Liver (tissue), 9 donors: ENCODE data around the gene NAXD. TPM values are rescaled to one million over a fixed set of nuclear protein-coding genes. Genes with fewer than 3 reads are reported as not detected.

ENCODE experiments used
- DNase-seq: peaks from one replicate; pipeline ENCODE4 v3.0.0-alpha.2; 2017; ENCODE audit warnings: low spot score
- H3K27ac ChIP-seq, 2 donors: one replicate each; pipeline ENCODE4 v1.7.0; 2013; ENCODE audit warnings: inconsistent platforms in 2 of 2, low read length in 2 of 2, control low read depth in 1 of 2, low read depth in 1 of 2, mild to moderate bottlenecking in 1 of 2
- H3K27me3 ChIP-seq, 4 donors: one replicate each; pipeline versions ENCODE4 v1.6.1 to v1.7.0; 2013; ENCODE audit warnings: low read length in 3 of 4, inconsistent platforms in 1 of 4, mild to moderate bottlenecking in 1 of 4, moderate library complexity in 1 of 4; ENCODE audit not compliant: control insufficient read depth in 4 of 4, insufficient read depth in 4 of 4
- H3K36me3 ChIP-seq, 4 donors: one replicate each; pipeline versions ENCODE4 v1.6.1 to v1.7.0; 2013; ENCODE audit warnings: low read length in 3 of 4, mild to moderate bottlenecking in 3 of 4, low read depth in 1 of 4, moderate library complexity in 1 of 4; ENCODE audit not compliant: control insufficient read depth in 4 of 4, insufficient read depth in 3 of 4
- H3K4me1 ChIP-seq, 4 donors: one replicate each; pipeline versions ENCODE4 v1.6.1 to v1.7.0; 2013; ENCODE audit warnings: low read length in 3 of 4, mild to moderate bottlenecking in 3 of 4, moderate library complexity in 1 of 4; ENCODE audit not compliant: control insufficient read depth in 4 of 4, insufficient read depth in 4 of 4
- H3K4me3 ChIP-seq, 3 donors: one replicate each; pipeline versions ENCODE4 v1.6.1 to v1.7.0; 2013; ENCODE audit warnings: low read length in 3 of 3, control low read depth in 1 of 3, low read depth in 1 of 3, mild to moderate bottlenecking in 1 of 3
- H3K9ac ChIP-seq, 2 donors: one replicate each; pipeline ENCODE4 v1.7.0; 2013; ENCODE audit warnings: low read length in 2 of 2, mild to moderate bottlenecking in 2 of 2, moderate library complexity in 2 of 2, control low read depth in 1 of 2, low read depth in 1 of 2
- H3K9me3 ChIP-seq, 4 donors: one replicate each; pipeline versions ENCODE4 v1.6.1 to v1.7.0; 2013; ENCODE audit warnings: low read length in 3 of 4; ENCODE audit not compliant: control insufficient read depth in 4 of 4
- EGR1 ChIP-seq, 2 donors: IDR thresholded peaks; 2 replicates each; pipeline ENCODE4 v1.6.1; 2016 to 2018; ENCODE audit warnings: antibody characterized with exemption in 2 of 2, low read depth in 2 of 2
- FOXA1 ChIP-seq: IDR thresholded peaks from 2 replicates; pipeline ENCODE4 v1.6.1; 2016; ENCODE audit warnings: antibody characterized with exemption
- GABPA ChIP-seq, 2 donors: IDR thresholded peaks in 1 of 2; conservative IDR thresholded peaks in 1 of 2; 2 replicates each; pipeline ENCODE4 v1.6.1; 2016; ENCODE audit warnings: antibody characterized with exemption in 2 of 2, mild to moderate bottlenecking in 1 of 2, moderate library complexity in 1 of 2
- HNF4A ChIP-seq, 2 donors: conservative IDR thresholded peaks; 2 replicates each; pipeline ENCODE4 v1.6.1; 2016; ENCODE audit warnings: antibody characterized with exemption in 2 of 2, mild to moderate bottlenecking in 2 of 2
- JUND ChIP-seq, 2 donors: IDR thresholded peaks; 2 replicates each; pipeline ENCODE4 v1.6.1; 2016; ENCODE audit warnings: antibody characterized with exemption in 2 of 2
- MAX ChIP-seq: IDR thresholded peaks from 2 replicates; pipeline ENCODE4 v1.6.1; 2016; ENCODE audit warnings: antibody characterized with exemption
- NR2F2 ChIP-seq: IDR thresholded peaks from 2 replicates; pipeline ENCODE4 v1.6.1; 2016; ENCODE audit warnings: antibody characterized with exemption
- RAD21 ChIP-seq, 2 donors: IDR thresholded peaks; 2 replicates each; pipeline ENCODE4 v1.6.1; 2016; ENCODE audit warnings: antibody characterized with exemption in 2 of 2, mild to moderate bottlenecking in 2 of 2
- REST ChIP-seq: IDR thresholded peaks from 2 replicates; pipeline ENCODE4 v1.6.1; 2016; ENCODE audit warnings: antibody characterized with exemption, mild to moderate bottlenecking
- RXRA ChIP-seq, 2 donors: IDR thresholded peaks; 2 replicates each; pipeline ENCODE4 v1.6.1; 2017 to 2018; ENCODE audit warnings: antibody characterized with exemption in 2 of 2, mild to moderate bottlenecking in 1 of 2
- TAF1 ChIP-seq: conservative IDR thresholded peaks from 2 replicates; pipeline ENCODE4 v1.6.1; 2016; ENCODE audit warnings: antibody characterized with exemption, mild to moderate bottlenecking
- YY1 ChIP-seq: IDR thresholded peaks from 2 replicates; pipeline ENCODE4 v1.6.1; 2016; ENCODE audit warnings: antibody characterized with exemption, mild to moderate bottlenecking
- WGBS: extraction: QIAGEN DNeasy Blood & Tissue Kit; methylation state at CpG from one replicate; pipeline ENCODE4 v1.1.7; 2013; 5-methylcytosine and 5-hydroxymethylcytosine counted together
- polyA plus RNA-seq, 2 donors: library from polyadenylated mRNA; stranded (reverse) in 1 of 2; unstranded in 1 of 2; fragments of 200-250 nt in 1 of 2; fragments of >200 nt in 1 of 2; fragmentation: Nextera tagmentation in 1 of 2; extraction: Ambion mirVana in 1 of 2; gene quantifications; one replicate each; pipeline versions ENCODE4 v1.2.1 to v1.2.3, GENCODE V29; 2013 to 2015
- total RNA-seq, 2 donors: library from RNA; depleted of rRNA; stranded (reverse); fragments of >200 nt; gene quantifications; one replicate each; pipeline ENCODE4 v1.2.3, GENCODE V29; 2014
- TF ChIP-seq, protein P1 (sequence below): fragments of 150-350 bp; IDR thresholded peaks from 2 replicates; pipeline ENCODE4 v1.5.1; 2017; ENCODE audit warnings: improper control_type of control experiment, low read depth, low read length; ENCODE audit not compliant: missing input control
- donor health status: healthy.
- donor health status: healthy.
- donor health status: healthy.
- donor health status: healthy.
- donor health status: healthy.

The NAXD gene
- total and polyA plus RNA-seq, 4 donors = 19.0 to 40.5 (median 27.6) TPM

DNA sequence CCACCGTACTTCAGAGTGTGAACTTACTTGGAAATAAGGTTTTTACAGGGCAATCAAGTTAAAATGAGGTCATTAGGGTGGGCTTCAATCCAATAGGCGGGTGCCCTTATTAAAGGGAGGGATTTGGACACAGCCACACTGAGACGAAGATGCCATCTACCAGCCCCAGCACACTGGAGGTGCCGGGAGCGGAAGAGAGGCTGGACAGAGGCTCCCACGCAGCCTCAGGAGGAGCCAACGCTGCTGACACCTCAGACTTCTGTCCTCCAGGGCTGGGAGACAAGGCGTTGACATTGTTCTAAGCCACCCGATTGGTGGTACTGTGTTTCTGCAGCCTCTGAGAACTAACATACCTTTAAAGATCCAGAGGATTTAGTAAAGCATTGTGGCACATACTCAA, 41.2 kb upstream of the NAXD start:
- H3K9me3 ChIP-seq = no peaks in the 10 kb centered on the region
- H3K27ac ChIP-seq = no peak overlapping the region
- H3K27me3 ChIP-seq = peaks cover 0 to 3% (median 0%) of the 10 kb centered on the region in 4 donors
- H3K36me3 ChIP-seq = no peaks in the 10 kb centered on the region
- no peak overlapping the region for H3K4me3 ChIP-seq
- H3K9ac ChIP-seq = no peak overlapping the region
- DNase-seq = no peak
- TF ChIP-seq TAF1 (no peak), JUND (IDR thresholded peaks at IDR 0.05) (no peak), HNF4A (conservative IDR thresholded peaks at IDR 0.05) (no peak), REST (no peak), NR2F2 (no peak), EGR1 (IDR thresholded peaks at IDR 0.05; ENCODE audit: low read depth in 2 of 2) (no peak), MAX (no peak), GABPA (IDR thresholded peaks at IDR 0.05 in 1 of 2, conservative IDR thresholded peaks at IDR 0.05 in 1 of 2) (no peak)
- WGBS = 63% methylated on average over 9 of the region's 9 CpGs
- H3K4me1 ChIP-seq = peaks cover 0 to 8% (median 0%) of the 10 kb centered on the region in 4 donors

- 50% methylated on average over 15 of the region's 15 CpGs for WGBS
Measured at GRCh38 chr13:110575322-110576069, 39.8 kb upstream of the NAXD start.

DNA sequence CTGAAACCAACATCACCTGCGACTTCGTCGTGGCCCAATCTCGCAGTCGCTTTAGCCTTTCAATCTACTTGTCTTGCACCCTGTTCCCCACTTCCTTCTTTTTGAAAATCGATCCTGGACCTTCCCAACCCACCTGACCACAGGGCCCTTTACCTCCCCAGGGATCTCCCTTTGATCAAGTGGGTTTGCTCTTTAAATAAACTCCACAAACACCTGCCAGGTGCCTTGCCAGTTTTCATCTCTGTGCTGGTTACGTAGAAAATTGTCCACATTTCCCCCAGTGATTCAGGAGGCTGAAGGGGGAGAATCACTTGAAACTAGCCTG, 39.3 kb upstream of the NAXD start:
- WGBS = 78% methylated on average over 7 of the region's 7 CpGs
- no peak overlapping the region for H3K4me3 ChIP-seq
- no peak for TF ChIP-seq RXRA (IDR thresholded peaks at IDR 0.05)
- TF ChIP-seq YY1 = no peak
- no peak for TF ChIP-seq FOXA1
- TF ChIP-seq REST = no peak
- no peak for TF ChIP-seq EGR1 (IDR thresholded peaks at IDR 0.05; ENCODE audit: low read depth in 2 of 2)
- no peak for TF ChIP-seq HNF4A (conservative IDR thresholded peaks at IDR 0.05)
- no peak for TF ChIP-seq MAX
- TF ChIP-seq, protein P1, sequence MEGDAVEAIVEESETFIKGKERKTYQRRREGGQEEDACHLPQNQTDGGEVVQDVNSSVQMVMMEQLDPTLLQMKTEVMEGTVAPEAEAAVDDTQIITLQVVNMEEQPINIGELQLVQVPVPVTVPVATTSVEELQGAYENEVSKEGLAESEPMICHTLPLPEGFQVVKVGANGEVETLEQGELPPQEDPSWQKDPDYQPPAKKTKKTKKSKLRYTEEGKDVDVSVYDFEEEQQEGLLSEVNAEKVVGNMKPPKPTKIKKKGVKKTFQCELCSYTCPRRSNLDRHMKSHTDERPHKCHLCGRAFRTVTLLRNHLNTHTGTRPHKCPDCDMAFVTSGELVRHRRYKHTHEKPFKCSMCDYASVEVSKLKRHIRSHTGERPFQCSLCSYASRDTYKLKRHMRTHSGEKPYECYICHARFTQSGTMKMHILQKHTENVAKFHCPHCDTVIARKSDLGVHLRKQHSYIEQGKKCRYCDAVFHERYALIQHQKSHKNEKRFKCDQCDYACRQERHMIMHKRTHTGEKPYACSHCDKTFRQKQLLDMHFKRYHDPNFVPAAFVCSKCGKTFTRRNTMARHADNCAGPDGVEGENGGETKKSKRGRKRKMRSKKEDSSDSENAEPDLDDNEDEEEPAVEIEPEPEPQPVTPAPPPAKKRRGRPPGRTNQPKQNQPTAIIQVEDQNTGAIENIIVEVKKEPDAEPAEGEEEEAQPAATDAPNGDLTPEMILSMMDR = no peak

More at GRCh38 chr13:110575322-110576069, 39.8 kb upstream of the NAXD start:
- Histone ChIP-seq H3K27ac (no peak overlapping the region), H3K27me3 (peaks cover 0 to 3% (median 0%) of the 10 kb centered on the region in 4 donors), H3K36me3 (no peaks in the 10 kb centered on the region), H3K4me1 (peaks cover 0 to 8% (median 0%) of the 10 kb centered on the region in 4 donors), H3K4me3 (no peak overlapping the region), H3K9ac (no peak overlapping the region), H3K9me3 (no peaks in the 10 kb centered on the region)
- DNase-seq = no peak
- peak; percentile 45 to 52 for TF ChIP-seq RAD21 (IDR thresholded peaks at IDR 0.05)
- TF ChIP-seq, protein P1 = no peak

More for the DNA sequence above, 39.3 kb upstream of the NAXD start:
- Histone ChIP-seq H3K27ac (no peak overlapping the region), H3K9me3 (no peaks in the 10 kb centered on the region), H3K9ac (no peak overlapping the region), H3K27me3 (peaks cover 0 to 3% (median 0%) of the 10 kb centered on the region in 4 donors), H3K36me3 (no peaks in the 10 kb centered on the region), H3K4me1 (peaks cover 0 to 8% (median 0%) of the 10 kb centered on the region in 4 donors)
- no peak for DNase-seq
